Left hindlimb (tissue), 1 donor: ENCODE data around the gene OLFM4.

Source experiments
- DNase-seq: peaks from one replicate; pipeline ENCODE4 v3.0.0-alpha.2; 2018

Gene OLFM4

DNA sequence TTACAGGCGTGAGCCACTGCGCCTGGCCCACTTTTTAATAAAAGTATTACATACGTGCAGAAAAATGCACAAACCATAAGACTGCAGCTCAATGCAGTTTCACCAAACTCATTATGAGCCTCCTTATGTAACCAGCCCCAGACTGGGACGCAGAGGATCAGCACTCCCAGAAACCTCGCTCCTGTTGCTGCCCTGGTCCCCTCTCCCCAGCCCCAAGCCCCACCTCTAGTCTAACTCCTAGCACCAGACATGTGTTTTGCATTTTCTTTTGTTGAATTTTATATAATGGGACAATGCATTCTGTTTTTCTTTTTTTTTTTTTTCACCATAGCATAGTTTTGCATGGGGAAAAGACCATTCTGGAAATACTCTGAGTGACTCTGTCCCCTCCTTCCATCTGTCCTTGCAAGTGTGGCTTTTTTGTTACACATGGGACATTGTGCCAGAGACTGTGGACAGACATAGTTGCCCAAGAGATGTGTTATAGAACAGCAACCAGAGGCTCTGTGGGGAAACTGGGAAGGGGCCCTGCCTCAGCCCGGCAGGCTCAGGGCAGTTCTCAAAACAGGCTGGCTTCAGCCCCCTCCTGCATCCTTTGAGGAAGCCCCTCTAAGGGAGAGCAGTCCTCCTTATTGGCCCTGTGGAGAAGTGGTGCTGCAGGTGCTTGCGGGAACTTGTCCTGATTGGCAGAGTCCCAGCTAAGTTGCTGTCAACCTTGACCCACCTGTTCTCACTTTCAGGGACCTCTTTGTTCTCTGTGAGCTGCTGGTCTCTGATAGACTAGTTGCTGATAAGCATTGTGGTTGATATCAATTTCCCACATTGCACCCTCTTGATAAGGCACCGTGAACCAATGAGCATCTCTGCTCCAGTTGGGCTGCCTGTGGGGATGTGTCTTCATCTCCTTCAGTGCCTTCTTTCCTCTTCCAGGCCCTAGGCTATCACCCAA, 13.8 kb upstream of the OLFM4 start:
- DNase-seq = no peak

DNA sequence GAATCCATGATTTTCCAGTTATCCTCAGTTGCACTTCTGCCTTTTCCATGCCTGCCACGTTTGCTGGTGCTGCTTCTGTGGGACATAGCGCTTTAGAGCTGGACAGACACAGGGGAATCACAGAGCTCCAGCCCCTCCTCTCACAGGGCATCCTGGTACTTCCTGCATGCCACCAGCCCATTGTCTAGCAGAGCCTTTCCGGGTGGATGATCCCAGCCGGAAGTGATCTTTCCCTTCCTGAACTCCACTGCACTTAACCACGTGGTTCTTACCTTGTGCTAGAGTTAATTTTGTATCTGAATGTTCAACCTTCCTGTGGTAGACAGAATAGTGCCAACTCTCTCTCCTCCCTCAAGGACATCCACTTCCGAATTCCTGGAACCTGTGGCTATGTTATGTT, 12.6 kb upstream of the OLFM4 start:
- no peak for DNase-seq

DNA sequence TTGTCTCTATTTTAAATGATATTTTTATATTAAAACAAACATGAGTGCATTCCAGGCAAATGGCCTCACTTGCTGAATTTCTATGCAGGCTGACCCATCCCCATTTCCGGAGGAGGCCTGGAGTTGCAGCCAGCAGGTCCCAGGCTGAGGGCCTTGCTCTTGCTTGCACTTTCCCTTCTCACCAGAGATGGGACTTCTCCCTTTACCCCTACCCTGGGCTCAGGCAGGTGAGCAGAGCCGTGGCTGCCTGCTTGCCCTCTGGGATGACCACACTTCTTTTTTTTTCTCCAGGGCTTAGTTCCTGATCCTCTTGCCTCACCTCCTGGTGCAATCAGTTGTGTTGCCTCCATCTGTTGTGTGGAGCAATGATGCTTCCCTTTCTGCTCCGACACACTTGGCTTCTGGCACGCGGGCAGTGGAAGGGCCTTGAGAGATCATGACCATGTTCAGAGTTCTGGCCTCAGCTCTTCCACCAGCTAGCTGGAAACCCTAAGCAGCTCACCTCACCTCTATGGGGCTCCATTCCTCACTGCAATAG, 11.1 kb upstream of the OLFM4 start:
- DNase-seq = no peak

DNA sequence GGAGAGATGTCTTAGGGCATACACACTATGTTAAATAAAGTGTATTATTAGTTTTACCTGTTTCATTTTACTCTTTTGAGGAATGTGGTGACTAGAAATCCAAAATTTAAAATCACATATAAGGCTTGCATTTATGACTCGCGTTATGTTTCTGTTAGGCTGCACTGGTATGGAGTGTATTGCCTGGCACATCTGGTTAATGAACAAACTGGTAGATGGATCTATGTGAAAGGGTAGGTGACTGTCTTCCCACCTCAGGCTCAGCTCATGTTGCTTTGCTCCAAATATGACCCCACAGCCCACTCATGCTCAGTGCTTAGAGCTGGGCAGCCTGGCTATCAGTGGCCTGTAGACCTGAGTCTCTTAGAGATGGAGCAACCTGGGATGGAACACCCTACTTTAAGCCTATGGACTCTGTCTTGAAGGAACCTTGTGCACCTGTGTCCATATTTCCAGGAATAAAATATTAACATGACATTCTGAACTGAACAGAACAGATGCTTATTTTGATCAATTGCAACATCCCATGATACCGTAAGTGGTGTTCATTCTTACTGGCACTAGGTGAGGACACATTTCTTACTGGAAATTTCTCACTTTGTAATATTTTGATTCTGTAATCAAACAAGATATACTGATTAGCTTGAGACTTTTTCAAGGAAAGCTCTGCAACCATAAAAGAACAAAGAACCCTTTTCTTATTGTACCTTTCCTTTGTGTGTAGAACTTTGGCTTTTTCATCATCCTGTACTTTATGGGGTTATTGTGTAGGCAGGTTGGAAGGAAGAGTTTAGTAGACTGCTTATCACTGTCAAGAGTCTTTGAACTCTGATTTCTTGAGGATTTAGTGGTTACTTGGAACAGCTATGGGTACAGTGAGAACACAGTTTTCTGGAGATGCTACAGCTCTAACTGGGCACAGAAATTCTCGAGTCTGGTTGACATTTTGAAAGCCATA, 9.6 kb upstream of the OLFM4 start:
- DNase-seq = no peak

DNA sequence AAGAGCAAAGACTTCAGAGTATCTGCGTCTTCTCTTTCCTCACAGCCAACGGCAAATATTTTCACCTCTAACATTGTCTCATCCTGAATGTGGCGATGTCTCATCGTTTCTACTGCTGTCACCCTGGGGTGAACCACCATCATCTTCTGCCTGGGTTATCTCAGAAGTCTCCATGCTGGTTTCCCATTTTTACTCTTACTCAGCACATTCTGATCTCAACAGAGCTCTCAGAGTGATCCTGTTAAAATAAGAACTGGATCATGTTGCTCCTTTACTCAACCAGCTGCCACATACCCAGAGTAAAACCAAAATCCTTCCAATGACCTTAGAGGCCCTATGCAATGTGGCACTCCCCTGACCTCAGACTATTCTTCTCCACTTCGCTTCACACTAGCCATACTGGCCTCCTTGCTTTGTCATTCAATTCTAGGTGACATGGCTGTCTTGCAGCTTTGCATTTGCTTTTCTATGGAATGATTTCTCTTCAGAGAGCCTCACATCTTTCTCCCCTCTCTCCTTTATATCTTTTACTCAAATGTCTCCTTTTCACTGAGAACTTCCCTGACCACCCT, 7.8 kb upstream of the OLFM4 start:
- DNase-seq = no peak

DNA sequence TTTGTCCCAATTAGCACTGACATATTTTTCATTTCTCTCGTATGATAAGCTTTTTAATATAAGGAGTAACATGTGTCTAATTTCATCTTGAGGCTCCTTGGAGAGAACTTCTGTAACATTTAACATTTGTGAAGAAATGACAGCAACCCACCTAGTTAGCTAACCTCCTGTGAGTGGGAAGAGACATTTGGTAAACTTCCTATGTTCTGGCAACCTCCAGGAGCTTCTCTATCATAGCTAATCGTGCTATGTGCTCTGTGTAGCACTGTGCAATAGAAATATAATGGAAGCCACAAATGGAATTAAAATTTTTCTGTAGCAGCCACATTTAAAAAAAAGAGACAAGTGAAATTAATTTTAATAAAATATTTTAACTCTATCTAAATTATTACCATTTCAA, 5.4 kb upstream of the OLFM4 start:
- DNase-seq = no peak

DNA sequence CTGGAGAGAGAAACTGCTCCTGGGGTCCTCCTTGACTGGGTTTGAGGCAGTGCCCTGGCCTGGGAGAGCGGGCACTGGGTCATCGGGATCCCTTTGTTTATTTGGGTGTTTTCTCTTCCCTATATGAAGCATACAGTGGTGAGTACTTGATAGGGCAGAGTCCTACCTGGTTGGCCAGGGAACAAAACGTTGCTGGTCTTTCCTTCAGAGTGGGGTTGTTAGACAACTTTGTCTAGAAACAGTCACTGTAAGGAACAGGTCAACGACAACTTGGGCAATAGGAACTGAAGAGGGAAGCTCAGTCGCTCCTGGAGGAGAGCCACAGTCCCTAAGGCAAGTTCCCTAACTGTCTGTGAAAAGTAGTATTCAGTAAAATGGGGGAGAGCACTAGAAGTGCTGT, 550 bp upstream of the OLFM4 start:
- DNase-seq = no peak

DNA sequence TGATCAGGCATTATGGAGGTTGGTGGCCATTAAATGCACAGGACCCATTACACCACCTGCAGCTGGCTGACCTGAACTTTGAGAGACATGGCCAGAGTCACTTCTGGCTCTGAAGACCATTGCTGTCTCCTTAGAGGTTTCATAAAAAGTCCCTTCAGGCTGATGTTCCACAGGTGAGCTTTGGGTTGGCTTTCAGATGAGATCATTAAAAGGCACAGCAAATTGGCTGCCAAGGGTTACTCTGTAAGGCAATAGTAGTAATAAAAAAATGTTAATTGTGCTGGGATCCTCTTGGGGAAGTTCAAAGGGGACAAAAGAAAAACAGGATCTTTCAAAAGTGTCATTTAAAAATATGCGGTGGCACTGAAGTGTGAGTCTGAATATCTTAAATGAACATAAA, 4.2 kb downstream of the OLFM4 start:
- DNase-seq = no peak

DNA sequence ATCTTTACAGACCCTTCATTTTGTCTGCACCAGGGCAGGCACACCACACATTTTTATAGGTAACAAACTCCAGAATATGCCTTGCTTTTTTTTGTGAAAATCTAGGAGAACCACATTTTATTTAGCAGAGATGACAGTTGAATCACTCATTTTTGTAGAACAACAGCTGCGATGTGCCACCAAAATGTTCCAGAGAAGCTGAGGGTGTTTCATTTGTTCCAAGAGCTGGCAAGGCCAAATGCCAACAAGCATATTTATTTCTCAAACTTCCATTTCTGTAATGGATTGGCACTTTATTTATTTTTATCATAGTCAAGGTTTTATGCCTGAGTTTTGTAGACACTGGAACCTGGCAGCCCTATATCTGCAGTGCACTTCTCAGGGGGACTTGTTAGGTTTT, 10.4 kb downstream of the OLFM4 start:
- DNase-seq = no peak

DNA sequence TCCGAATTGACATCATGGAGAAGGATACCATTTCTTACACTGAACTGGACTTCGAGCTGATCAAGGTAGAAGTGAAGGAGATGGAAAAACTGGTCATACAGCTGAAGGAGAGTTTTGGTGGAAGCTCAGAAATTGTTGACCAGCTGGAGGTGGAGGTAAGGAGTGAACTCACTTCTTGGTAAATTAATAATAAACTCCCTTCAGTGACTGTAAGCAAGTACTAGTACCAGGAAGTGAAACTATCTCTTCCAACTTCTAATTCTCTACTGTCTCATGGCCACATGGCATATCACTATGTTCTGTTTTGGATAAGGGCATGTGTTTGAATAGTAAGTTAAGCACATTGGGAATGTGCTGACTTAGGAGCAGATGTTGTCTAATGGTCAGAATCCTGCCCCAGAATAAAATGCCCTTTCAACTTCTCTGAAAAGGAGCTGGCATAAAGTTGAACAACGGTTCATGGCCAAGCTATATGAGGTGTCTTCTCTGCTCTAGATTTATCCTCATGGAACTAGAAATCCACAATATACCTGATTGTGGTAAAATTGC, 13.4 kb downstream of the OLFM4 start:
- no peak for DNase-seq

DNA sequence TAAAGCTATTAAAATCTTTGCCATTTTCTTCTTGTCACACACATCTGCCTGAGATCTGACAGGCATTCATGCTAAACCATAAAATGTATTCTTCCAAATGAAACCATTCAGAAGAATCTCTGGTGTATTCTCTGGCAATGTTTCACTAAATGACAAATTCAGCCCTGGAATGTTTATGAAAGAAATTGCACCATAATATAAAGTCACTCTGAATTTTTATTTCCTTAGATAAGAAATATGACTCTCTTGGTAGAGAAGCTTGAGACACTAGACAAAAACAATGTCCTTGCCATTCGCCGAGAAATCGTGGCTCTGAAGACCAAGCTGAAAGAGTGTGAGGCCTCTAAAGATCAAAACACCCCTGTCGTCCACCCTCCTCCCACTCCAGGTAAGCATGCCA, 14.3 kb downstream of the OLFM4 start:
- no peak for DNase-seq

DNA sequence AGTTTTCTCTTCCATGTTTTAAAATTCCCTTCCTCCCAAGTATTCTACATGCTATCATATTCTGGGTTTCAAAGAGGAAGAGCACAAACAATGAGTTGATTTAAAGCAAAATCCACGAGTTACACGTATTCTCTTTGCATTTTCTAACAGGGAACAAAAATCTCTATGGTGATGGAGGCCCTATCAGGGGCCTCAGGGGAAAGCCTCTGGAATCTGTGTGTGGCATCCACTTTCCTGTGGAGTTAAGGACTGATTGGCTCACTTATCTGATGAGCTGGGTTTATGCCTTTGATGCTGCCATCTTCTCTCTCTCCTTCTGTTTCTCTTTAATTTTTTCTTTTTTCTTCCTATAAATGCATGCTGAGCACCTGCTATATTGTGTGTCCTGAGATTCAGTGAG, 14.8 kb downstream of the OLFM4 start:
- DNase-seq = no peak

DNA sequence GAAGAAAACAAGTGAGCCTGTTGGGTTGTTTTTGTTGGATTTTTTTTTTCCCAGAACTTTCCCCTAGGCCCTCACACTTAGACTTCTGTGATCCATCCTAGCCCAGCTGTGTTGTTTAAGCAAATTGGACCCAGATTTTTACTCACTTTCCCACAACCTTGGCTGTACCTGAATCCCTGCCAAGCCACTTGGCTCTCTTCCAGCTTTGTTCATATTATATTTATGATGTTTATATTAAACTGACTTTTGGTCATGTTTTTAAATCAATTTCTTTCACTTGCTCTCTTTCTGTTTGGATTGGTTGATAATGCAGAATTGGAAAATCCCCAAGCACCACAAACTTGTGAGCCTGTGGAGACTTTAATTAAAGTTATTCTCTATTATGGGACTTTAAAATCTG, 16.6 kb downstream of the OLFM4 start:
- peak; percentile 77 for DNase-seq

DNA sequence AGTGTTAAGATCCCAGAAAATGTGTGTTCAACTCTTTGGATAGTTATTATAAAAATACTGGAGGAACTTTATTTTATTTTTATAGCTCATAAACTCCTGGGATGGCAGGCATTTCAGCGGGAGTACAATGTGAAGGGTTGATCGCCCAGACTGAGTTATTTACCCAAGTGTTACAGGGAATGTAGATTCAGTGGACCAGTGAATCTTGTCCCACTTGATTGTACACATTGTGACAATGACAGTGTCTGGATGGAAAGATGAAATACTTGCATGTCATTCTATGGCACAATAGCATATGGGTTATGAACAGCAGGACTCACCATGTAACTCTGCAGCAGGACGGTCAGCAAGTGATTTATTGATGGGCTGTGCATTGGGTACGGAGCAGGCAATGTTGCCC, 20.3 kb downstream of the OLFM4 start:
- DNase-seq = no peak

DNA sequence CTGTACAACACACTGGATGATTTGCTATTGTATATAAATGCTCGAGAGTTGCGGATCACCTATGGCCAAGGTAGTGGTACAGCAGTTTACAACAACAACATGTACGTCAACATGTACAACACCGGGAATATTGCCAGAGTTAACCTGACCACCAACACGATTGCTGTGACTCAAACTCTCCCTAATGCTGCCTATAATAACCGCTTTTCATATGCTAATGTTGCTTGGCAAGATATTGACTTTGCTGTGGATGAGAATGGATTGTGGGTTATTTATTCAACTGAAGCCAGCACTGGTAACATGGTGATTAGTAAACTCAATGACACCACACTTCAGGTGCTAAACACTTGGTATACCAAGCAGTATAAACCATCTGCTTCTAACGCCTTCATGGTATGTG, 21.5 kb downstream of the OLFM4 start:
- DNase-seq = no peak

DNA sequence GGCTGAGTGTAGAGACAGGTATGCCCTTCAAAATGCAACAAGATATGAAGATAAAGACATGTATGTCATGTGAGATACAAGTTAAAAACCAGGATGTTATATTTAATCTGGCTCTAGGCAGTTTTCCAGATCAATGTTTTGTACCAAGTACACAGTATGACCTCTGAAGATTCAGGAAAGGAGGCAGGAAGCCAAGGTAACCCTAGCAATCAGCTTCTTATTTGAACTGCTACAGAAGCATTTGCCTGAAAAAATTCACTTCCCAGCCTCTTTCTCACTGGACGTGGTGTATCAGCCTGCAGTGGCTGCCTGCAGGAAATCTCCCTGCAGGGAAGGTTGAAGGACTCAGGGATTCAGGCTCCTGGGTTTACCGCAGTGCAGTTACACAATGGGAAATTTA, 24.1 kb downstream of the OLFM4 start:
- no peak for DNase-seq

DNA sequence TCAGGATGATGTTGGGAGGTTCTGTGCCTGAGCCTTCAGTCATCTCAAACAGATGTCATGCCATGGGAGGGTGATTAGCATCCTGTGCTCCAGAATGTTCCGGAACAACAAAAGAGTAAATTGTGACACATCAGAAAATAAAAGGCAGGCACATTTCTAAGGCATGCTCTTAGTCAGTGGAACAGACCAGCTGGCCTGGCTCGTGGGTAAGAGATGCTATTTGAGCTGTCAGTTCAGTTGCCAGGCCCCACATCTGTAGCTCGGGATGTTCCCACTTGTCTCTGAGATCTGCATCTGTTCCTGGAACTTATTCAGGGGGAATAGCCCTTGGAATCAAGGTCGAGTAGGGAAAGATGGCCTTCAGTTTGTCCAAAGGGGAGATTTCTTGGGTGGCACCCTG, 26.0 kb downstream of the OLFM4 start:
- no peak for DNase-seq

DNA sequence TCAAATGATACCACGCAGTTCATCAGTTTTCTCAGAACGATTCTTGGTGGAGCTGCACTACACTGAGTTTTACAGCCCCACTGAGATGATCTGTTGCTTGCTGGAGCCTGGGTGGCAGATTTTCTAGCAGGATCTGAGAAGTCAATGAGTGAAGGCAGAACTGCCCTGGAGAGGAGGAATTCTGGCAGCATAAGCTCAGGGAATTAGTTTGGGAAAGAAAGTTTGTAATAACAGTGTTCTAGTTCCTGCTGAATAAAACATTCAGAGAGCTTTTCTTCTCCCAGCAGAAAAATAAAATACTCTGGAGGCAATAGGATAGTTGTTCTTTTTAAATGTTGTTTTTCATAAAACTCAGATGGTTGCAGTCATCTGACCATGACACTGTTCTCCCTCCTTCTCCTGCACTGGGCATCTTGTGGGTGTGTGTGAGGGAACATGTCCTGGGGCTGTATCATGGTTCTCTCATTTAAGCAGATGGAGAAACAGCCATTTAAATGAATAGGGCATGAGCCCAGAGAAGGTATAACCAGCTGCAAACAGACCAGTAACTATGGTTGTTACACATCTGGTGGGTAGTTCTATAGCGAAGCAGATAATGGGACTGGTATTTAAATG, 29.6 kb downstream of the OLFM4 start:
- no peak for DNase-seq

DNA sequence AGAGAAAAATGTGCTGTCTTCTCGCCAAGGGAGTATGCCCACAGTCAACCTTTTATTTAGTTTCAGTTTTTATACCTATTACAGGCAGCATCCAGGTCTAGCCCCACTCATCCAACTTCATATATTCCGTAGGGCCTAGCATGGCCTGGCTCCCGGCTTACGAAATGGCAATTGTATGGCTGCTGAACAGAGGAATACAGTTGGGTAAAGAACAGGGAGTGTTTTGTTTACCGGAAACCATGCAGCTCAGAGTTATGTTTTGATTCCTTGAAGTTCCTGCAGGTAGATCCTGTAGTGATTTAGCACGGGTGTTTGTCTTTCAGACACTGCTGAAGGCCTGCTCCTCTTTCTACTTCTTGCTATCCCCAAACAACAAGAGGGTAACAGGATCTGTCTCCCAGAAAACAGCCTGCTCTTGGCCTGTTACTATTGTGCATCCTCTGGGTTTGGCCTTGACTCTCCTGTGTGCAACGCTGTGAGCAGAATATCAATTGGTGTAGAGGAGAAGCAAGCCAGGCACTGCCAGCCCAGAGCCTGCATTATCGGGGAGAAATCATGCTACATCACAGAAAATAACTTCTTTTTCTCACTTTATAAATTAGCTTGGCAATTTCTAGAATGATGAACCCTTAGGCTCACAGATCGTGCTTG, 32.4 kb downstream of the OLFM4 start:
- DNase-seq = no peak

DNA sequence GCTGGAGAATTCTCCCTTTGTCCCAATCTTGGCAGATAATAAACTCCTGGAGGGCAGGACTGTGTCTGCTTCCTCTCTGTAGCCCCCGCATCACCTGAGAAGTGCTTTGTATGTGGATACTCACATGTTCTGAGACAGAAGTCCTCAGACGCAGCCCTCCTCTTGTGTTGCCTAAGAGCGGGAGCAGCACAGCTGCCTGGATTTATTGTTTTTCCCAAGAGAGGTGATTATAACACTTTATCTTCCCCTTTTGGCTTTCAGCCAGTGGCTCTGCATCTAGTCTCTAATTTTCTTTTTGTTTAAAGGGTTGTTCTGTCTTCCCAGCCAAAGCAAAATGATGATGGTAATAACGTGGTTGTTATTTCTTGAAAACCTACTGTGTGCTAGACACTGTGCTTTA, 36.1 kb downstream of the OLFM4 start:
- DNase-seq = no peak

DNA sequence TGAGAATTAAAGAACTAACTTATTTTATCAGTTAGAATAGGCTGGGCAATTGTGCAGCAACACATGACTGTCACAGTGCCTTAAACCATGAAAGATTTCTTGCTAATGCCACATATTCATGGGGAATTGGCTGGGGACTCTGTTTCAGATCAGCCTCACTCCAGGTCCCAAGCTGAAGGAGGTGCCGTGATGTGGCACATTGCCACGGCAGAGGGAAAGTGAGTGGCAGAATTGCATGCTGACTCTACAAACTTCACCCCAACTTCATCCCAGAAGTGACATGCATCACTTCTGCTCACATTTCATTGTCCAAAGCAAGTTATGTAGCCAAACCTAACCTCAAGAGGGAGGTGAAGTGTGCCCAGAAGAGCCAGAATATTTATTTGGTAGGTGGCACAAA, 37.8 kb downstream of the OLFM4 start:
- DNase-seq = no peak
